ENCODE results near the gene DHX15. TPM values are rescaled to one million over a fixed set of nuclear protein-coding genes. Genes with fewer than 3 reads are reported as not detected.
A peak's percentile ranks its signal among the peaks of the same experiment; 100 is the strongest.

The DHX15 gene
- total RNA-seq, 2 donors from 2014 or later = 190 to 251 TPM

GRCh38 chr4:24570574-24571236 lies 13.6 kb downstream of the DHX15 start:
- DNase-seq (ENCODE audit: low spot score) = no peak

GRCh38 chr4:24570172-24570571 lies 14.2 kb downstream of the DHX15 start:
- H3K36me3 Mint-ChIP-seq = peaks cover 33% of the 10 kb centered on the region
- no peaks in the 10 kb centered on the region for H3K9me3 Mint-ChIP-seq
- no peak overlapping the region for H3K27ac Mint-ChIP-seq
- H3K4me1 Mint-ChIP-seq (ENCODE audit: low read depth in 2 of 2) = peaks cover 53 to 55% of the 10 kb centered on the region in 2 donors
- H3K4me3 Mint-ChIP-seq = no peak overlapping the region
- ATAC-seq (no peak), DNase-seq (ENCODE audit: low spot score) (no peak)
- no peaks in the 10 kb centered on the region for H3K27me3 Mint-ChIP-seq

More at GRCh38 chr4:24570574-24571236, 13.6 kb downstream of the DHX15 start:
- H3K4me3 Mint-ChIP-seq = no peak overlapping the region
- H3K4me1 Mint-ChIP-seq (ENCODE audit: low read depth in 2 of 2) = peaks cover 49 to 50% of the 10 kb centered on the region in 2 donors
- peaks cover 33% of the 10 kb centered on the region for H3K36me3 Mint-ChIP-seq
- no peaks in the 10 kb centered on the region for H3K9me3 Mint-ChIP-seq
- no peaks in the 10 kb centered on the region for H3K27me3 Mint-ChIP-seq
- ATAC-seq = peak in 1 of 2 donors; percentile 66
- H3K27ac Mint-ChIP-seq = peak overlapping the region in 1 of 2 donors; percentile 6

GRCh38 chr4:24569662-24570061 lies 14.7 kb downstream of the DHX15 start:
- Mint-ChIP-seq H3K36me3 (peaks cover 33% of the 10 kb centered on the region), H3K9me3 (no peaks in the 10 kb centered on the region), H3K4me3 (no peak overlapping the region), H3K27ac (no peak overlapping the region), H3K4me1 (ENCODE audit: low read depth in 2 of 2) (peaks cover 56 to 58% of the 10 kb centered on the region in 2 donors), H3K27me3 (no peaks in the 10 kb centered on the region)
- DNase-seq (ENCODE audit: low spot score) (no peak), ATAC-seq (no peak)

- no peaks in the 10 kb centered on the region for H3K27me3 Mint-ChIP-seq
- H3K9me3 Mint-ChIP-seq = no peaks in the 10 kb centered on the region
- peaks cover 56 to 58% of the 10 kb centered on the region in 2 donors for H3K4me1 Mint-ChIP-seq (ENCODE audit: low read depth in 2 of 2)
- DNase-seq (ENCODE audit: low spot score) (no peak), ATAC-seq (no peak)
- peaks cover 29% of the 10 kb centered on the region for H3K36me3 Mint-ChIP-seq
- H3K4me3 Mint-ChIP-seq = no peak overlapping the region
- H3K27ac Mint-ChIP-seq = no peak overlapping the region
These were observed 15.9 kb downstream of the DHX15 start for GRCh38 chr4:24568425-24568824.

- peaks cover 23% of the 10 kb centered on the region for H3K36me3 Mint-ChIP-seq
- no peaks in the 10 kb centered on the region for H3K27me3 Mint-ChIP-seq
- DNase-seq (ENCODE audit: low spot score) (no peak), ATAC-seq (no peak)
- no peak overlapping the region for H3K27ac Mint-ChIP-seq
- H3K4me1 Mint-ChIP-seq (ENCODE audit: low read depth in 2 of 2) = peaks cover 53 to 64% of the 10 kb centered on the region in 2 donors
- H3K9me3 Mint-ChIP-seq = no peaks in the 10 kb centered on the region
- no peak overlapping the region for H3K4me3 Mint-ChIP-seq
These were observed 19.3 kb downstream of the DHX15 start for GRCh38 chr4:24565054-24565453.

GRCh38 chr4:24564488-24564887 lies 19.9 kb downstream of the DHX15 start:
- DNase-seq (ENCODE audit: low spot score) = no peak
- Mint-ChIP-seq H3K36me3 (peaks cover 18% of the 10 kb centered on the region), H3K9me3 (no peaks in the 10 kb centered on the region), H3K27me3 (no peaks in the 10 kb centered on the region), H3K27ac (peak overlapping the region in 1 of 2 donors; percentile 58), H3K4me1 (ENCODE audit: low read depth in 2 of 2) (peaks cover 47 to 59% of the 10 kb centered on the region in 2 donors), H3K4me3 (no peak overlapping the region)
- no peak for ATAC-seq

- Mint-ChIP-seq H3K27ac (no peak overlapping the region), H3K4me1 (ENCODE audit: low read depth in 2 of 2) (peaks cover 54 to 76% of the 10 kb centered on the region in 2 donors)
These were observed 22.8 kb downstream of the DHX15 start for GRCh38 chr4:24561438-24562139.

GRCh38 chr4:24560868-24561368 lies 23.4 kb downstream of the DHX15 start:
- DNase-seq (ENCODE audit: low spot score) (no peak), ATAC-seq (no peak)
- H3K4me3 Mint-ChIP-seq = no peak overlapping the region
- peaks cover 57 to 78% of the 10 kb centered on the region in 2 donors for H3K4me1 Mint-ChIP-seq (ENCODE audit: low read depth in 2 of 2)
- H3K9me3 Mint-ChIP-seq = no peaks in the 10 kb centered on the region
- no peaks in the 10 kb centered on the region for H3K27me3 Mint-ChIP-seq
- no peak overlapping the region for H3K27ac Mint-ChIP-seq
- peaks cover 12% of the 10 kb centered on the region for H3K36me3 Mint-ChIP-seq

More at GRCh38 chr4:24561438-24562139, 22.8 kb downstream of the DHX15 start:
- ATAC-seq (no peak), DNase-seq (ENCODE audit: low spot score) (no peak)
- Mint-ChIP-seq H3K4me3 (no peak overlapping the region), H3K36me3 (peaks cover 12% of the 10 kb centered on the region), H3K9me3 (no peaks in the 10 kb centered on the region), H3K27me3 (no peaks in the 10 kb centered on the region)

GRCh38 chr4:24559889-24560288 lies 24.5 kb downstream of the DHX15 start:
- Mint-ChIP-seq H3K27ac (no peak overlapping the region), H3K36me3 (peaks cover 12% of the 10 kb centered on the region), H3K27me3 (no peaks in the 10 kb centered on the region), H3K9me3 (no peaks in the 10 kb centered on the region), H3K4me1 (ENCODE audit: low read depth in 2 of 2) (peaks cover 53 to 74% of the 10 kb centered on the region in 2 donors), H3K4me3 (no peak overlapping the region)
- ATAC-seq (no peak), DNase-seq (ENCODE audit: low spot score) (no peak)

GRCh38 chr4:24559032-24559821 lies 25.1 kb downstream of the DHX15 start:
- Mint-ChIP-seq H3K9me3 (no peaks in the 10 kb centered on the region), H3K27me3 (no peaks in the 10 kb centered on the region), H3K4me1 (ENCODE audit: low read depth in 2 of 2) (peaks cover 50 to 68% of the 10 kb centered on the region in 2 donors), H3K27ac (no peak overlapping the region), H3K36me3 (peaks cover 8% of the 10 kb centered on the region), H3K4me3 (no peak overlapping the region)
- no peak for DNase-seq (ENCODE audit: low spot score)
- ATAC-seq = no peak

- no peak for ATAC-seq
These were observed 27.0 kb downstream of the DHX15 start for GRCh38 chr4:24557026-24558025.

GRCh38 chr4:24551492-24552289 lies 32.7 kb downstream of the DHX15 start:
- peaks cover 12% of the 10 kb centered on the region for H3K36me3 Mint-ChIP-seq
- peaks cover 34 to 38% of the 10 kb centered on the region in 2 donors for H3K4me1 Mint-ChIP-seq (ENCODE audit: low read depth in 2 of 2)
- H3K4me3 Mint-ChIP-seq = no peak overlapping the region
- H3K9me3 Mint-ChIP-seq = no peaks in the 10 kb centered on the region
- peak overlapping the region; percentile 19 to 46 for H3K27ac Mint-ChIP-seq
- DNase-seq (ENCODE audit: low spot score) (no peak), ATAC-seq (no peak)
- no peaks in the 10 kb centered on the region for H3K27me3 Mint-ChIP-seq

More at GRCh38 chr4:24557026-24558025, 27.0 kb downstream of the DHX15 start:
- Mint-ChIP-seq H3K36me3 (peaks cover 7% of the 10 kb centered on the region), H3K27ac (peak overlapping the region in 1 of 2 donors; percentile 32), H3K9me3 (no peaks in the 10 kb centered on the region), H3K4me1 (ENCODE audit: low read depth in 2 of 2) (peaks cover 42 to 59% of the 10 kb centered on the region in 2 donors), H3K4me3 (no peak overlapping the region), H3K27me3 (no peaks in the 10 kb centered on the region)
- DNase-seq (ENCODE audit: low spot score) = no peak

Data from natural killer cell treated with Interleukin-12 subunit alpha and Interleukin-12 subunit beta and Interleukin-15 and Interleukin-18, amount 100 ng/mL, for 72 hours (primary cell).